Liver (tissue), 3 donors: ENCODE data around the gene EIF4G1.

Experiments used
- EGR1 ChIP-seq, 2 donors: IDR thresholded peaks; 2 replicates each; pipeline ENCODE4 v1.6.1; 2016 to 2018; ENCODE audit warnings: antibody characterized with exemption in 2 of 2, low read depth in 2 of 2
- GABPA ChIP-seq, 2 donors: IDR thresholded peaks in 1 of 2; conservative IDR thresholded peaks in 1 of 2; 2 replicates each; pipeline ENCODE4 v1.6.1; 2016; ENCODE audit warnings: antibody characterized with exemption in 2 of 2, mild to moderate bottlenecking in 1 of 2, moderate library complexity in 1 of 2
- RAD21 ChIP-seq, 2 donors: IDR thresholded peaks; 2 replicates each; pipeline ENCODE4 v1.6.1; 2016; ENCODE audit warnings: antibody characterized with exemption in 2 of 2, mild to moderate bottlenecking in 2 of 2
- RXRA ChIP-seq, 2 donors: IDR thresholded peaks; 2 replicates each; pipeline ENCODE4 v1.6.1; 2017 to 2018; ENCODE audit warnings: antibody characterized with exemption in 2 of 2, mild to moderate bottlenecking in 1 of 2
- TAF1 ChIP-seq: conservative IDR thresholded peaks from 2 replicates; pipeline ENCODE4 v1.6.1; 2016; ENCODE audit warnings: antibody characterized with exemption, mild to moderate bottlenecking
- TF ChIP-seq, protein P1 (sequence below): IDR thresholded peaks from 2 replicates; pipeline ENCODE4 v1.6.1; 2016; ENCODE audit warnings: antibody characterized with exemption
- TF ChIP-seq, protein P2 (sequence below): IDR thresholded peaks from 2 replicates; pipeline ENCODE4 v1.6.1; 2016; ENCODE audit warnings: antibody characterized with exemption, mild to moderate bottlenecking
- TF ChIP-seq, protein P3 (sequence below): fragments of 150-350 bp; IDR thresholded peaks from 2 replicates; pipeline ENCODE4 v1.5.1; 2017; ENCODE audit warnings: improper control_type of control experiment, low read depth, low read length; ENCODE audit not compliant: missing input control
- TF ChIP-seq, protein P4 (sequence below): IDR thresholded peaks from 2 replicates; pipeline ENCODE4 v1.6.1; 2016; ENCODE audit warnings: antibody characterized with exemption
- donor health status: healthy.
- donor health status: healthy.

DNA sequence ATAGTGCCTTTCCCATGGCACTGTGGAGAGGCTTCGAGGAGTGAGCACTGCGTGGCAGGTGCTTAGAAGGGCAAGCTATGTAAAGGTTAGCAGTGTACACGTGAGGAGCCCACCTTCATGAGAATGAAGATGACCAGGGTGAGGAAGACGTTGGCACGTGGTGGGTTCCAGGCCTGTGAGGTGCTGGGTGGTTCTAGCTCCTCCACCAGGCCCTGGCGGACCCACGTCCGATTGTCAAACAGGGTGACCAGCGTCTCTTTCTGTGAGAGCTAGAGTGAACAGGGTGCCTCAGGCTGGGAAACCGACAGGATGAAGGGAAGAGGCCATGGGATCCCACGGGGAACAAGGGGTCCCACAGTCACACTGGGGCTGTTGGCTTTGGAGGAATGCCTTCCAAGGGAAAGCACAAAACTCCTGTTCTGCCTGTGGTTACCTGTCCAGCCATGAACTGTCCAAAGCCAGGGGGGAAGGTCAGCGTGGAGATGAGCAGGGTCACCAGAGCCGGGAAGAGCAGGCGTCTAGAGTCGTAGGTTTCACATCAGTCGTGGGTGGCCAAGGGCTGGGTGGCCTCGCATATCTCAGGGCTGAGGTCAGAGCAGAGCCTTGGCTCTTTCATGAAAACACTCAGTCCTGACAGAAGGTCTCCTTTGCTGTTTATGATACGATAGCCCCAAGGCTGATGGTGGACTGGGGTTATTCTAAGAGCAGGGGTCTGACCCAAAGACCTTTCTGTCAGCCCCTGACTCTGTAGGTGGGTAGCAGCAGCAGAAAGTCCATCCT lies 41.0 kb downstream of the EIF4G1 start:
- TF ChIP-seq EGR1 (IDR thresholded peaks at IDR 0.05; ENCODE audit: low read depth in 2 of 2) (no peak), RAD21 (IDR thresholded peaks at IDR 0.05) (no peak), RXRA (IDR thresholded peaks at IDR 0.05) (no peak), TAF1 (no peak), GABPA (IDR thresholded peaks at IDR 0.05 in 1 of 2, conservative IDR thresholded peaks at IDR 0.05 in 1 of 2) (no peak)
- TF ChIP-seq, protein P1, sequence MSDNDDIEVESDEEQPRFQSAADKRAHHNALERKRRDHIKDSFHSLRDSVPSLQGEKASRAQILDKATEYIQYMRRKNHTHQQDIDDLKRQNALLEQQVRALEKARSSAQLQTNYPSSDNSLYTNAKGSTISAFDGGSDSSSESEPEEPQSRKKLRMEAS, result no peak
- TF ChIP-seq, protein P2, sequence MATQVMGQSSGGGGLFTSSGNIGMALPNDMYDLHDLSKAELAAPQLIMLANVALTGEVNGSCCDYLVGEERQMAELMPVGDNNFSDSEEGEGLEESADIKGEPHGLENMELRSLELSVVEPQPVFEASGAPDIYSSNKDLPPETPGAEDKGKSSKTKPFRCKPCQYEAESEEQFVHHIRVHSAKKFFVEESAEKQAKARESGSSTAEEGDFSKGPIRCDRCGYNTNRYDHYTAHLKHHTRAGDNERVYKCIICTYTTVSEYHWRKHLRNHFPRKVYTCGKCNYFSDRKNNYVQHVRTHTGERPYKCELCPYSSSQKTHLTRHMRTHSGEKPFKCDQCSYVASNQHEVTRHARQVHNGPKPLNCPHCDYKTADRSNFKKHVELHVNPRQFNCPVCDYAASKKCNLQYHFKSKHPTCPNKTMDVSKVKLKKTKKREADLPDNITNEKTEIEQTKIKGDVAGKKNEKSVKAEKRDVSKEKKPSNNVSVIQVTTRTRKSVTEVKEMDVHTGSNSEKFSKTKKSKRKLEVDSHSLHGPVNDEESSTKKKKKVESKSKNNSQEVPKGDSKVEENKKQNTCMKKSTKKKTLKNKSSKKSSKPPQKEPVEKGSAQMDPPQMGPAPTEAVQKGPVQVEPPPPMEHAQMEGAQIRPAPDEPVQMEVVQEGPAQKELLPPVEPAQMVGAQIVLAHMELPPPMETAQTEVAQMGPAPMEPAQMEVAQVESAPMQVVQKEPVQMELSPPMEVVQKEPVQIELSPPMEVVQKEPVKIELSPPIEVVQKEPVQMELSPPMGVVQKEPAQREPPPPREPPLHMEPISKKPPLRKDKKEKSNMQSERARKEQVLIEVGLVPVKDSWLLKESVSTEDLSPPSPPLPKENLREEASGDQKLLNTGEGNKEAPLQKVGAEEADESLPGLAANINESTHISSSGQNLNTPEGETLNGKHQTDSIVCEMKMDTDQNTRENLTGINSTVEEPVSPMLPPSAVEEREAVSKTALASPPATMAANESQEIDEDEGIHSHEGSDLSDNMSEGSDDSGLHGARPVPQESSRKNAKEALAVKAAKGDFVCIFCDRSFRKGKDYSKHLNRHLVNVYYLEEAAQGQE, result no peak
- TF ChIP-seq, protein P3, sequence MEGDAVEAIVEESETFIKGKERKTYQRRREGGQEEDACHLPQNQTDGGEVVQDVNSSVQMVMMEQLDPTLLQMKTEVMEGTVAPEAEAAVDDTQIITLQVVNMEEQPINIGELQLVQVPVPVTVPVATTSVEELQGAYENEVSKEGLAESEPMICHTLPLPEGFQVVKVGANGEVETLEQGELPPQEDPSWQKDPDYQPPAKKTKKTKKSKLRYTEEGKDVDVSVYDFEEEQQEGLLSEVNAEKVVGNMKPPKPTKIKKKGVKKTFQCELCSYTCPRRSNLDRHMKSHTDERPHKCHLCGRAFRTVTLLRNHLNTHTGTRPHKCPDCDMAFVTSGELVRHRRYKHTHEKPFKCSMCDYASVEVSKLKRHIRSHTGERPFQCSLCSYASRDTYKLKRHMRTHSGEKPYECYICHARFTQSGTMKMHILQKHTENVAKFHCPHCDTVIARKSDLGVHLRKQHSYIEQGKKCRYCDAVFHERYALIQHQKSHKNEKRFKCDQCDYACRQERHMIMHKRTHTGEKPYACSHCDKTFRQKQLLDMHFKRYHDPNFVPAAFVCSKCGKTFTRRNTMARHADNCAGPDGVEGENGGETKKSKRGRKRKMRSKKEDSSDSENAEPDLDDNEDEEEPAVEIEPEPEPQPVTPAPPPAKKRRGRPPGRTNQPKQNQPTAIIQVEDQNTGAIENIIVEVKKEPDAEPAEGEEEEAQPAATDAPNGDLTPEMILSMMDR, result no peak
- TF ChIP-seq, protein P4, sequence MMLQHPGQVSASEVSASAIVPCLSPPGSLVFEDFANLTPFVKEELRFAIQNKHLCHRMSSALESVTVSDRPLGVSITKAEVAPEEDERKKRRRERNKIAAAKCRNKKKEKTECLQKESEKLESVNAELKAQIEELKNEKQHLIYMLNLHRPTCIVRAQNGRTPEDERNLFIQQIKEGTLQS, result no peak
